ENCODE measurements around the gene KRT10. TPM values are rescaled to one million over a fixed set of nuclear protein-coding genes. Genes with fewer than 3 reads are reported as not detected.

KRT10 gene
- 83.2 to 124 TPM (median 115 TPM) in 5 replicates for total RNA-seq (2022; extraction: Qiagen RNA extraction; ENCODE audit: low read depth)

GRCh38 chr17:40822132-40822812, at the start of gene KRT10:
Gene KRT10 (minus strand): TSS chr17:40822614. CDS start chr17:40822585, 29 bp downstream.

GRCh38 chr17:40866838-40867237, 44.4 kb upstream of the KRT10 start, which contains the start of gene KRT12:
Gene KRT12 (minus strand): TSS chr17:40867223. CDS start chr17:40867186, 37 bp downstream.

GRCh38 chr17:40799859-40800258, 22.6 kb downstream of the KRT10 start, which contains the start of gene KRT28:
Gene KRT28 (minus strand): TSS chr17:40799959. CDS start chr17:40799893, 66 bp downstream.

GRCh38 chr17:40782450-40782849, 40.0 kb downstream of the KRT10 start, which contains the start of gene KRT27:
Gene KRT27 (minus strand): TSS chr17:40782550. CDS start chr17:40782493, 57 bp downstream.

GRCh38 chr17:40772101-40772500, 50.3 kb downstream of the KRT10 start, which contains the start of gene KRT26:
Gene KRT26 (minus strand): TSS chr17:40772201. CDS start chr17:40772113, 88 bp downstream.

Other genes with a start within 250 kb of the KRT10 start
- gene SMARCE1, start 174.8 kb downstream of the KRT10 start, total RNA-seq (2022; extraction: Qiagen RNA extraction; ENCODE audit: low read depth) = 109 to 118 TPM (median 115 TPM) in 5 replicates
- gene KRT222, start 157.4 kb downstream of the KRT10 start, total RNA-seq (2022; extraction: Qiagen RNA extraction; ENCODE audit: low read depth) = 0.38 to 0.66 TPM (median 0.58 TPM) in 5 replicates
- not detected in 5 replicates for gene KRT24, start 118.9 kb downstream of the KRT10 start, total RNA-seq (2022; extraction: Qiagen RNA extraction; ENCODE audit: low read depth)
- not detected in 5 replicates for gene KRT25, start 67.3 kb downstream of the KRT10 start, total RNA-seq (2022; extraction: Qiagen RNA extraction; ENCODE audit: low read depth)
- not detected in 5 replicates for gene KRT26, start 50.4 kb downstream of the KRT10 start, total RNA-seq (2022; extraction: Qiagen RNA extraction; ENCODE audit: low read depth)
- not detected in 5 replicates for gene KRT27, start 40.1 kb downstream of the KRT10 start, total RNA-seq (2022; extraction: Qiagen RNA extraction; ENCODE audit: low read depth)
- gene KRT28, start 22.7 kb downstream of the KRT10 start, total RNA-seq (2022; extraction: Qiagen RNA extraction; ENCODE audit: low read depth) = not detected in 5 replicates
- gene KRT12, start 44.6 kb upstream of the KRT10 start, total RNA-seq (2022; extraction: Qiagen RNA extraction; ENCODE audit: low read depth) = 0.08 TPM in 1 of 5 replicates, not detected in the others
- 0.17 to 0.52 TPM (median 0.26 TPM) in 5 replicates for gene KRT20, start 62.6 kb upstream of the KRT10 start, total RNA-seq (2022; extraction: Qiagen RNA extraction; ENCODE audit: low read depth)
- gene KRT23, start 115.0 kb upstream of the KRT10 start, total RNA-seq (2022; extraction: Qiagen RNA extraction; ENCODE audit: low read depth) = 0.08 TPM in 1 of 5 replicates, not detected in the others
- gene KRT39, start 144.3 kb upstream of the KRT10 start, total RNA-seq (2022; extraction: Qiagen RNA extraction; ENCODE audit: low read depth) = not detected in 5 replicates
- not detected in 5 replicates for gene KRT40, start 161.7 kb upstream of the KRT10 start, total RNA-seq (2022; extraction: Qiagen RNA extraction; ENCODE audit: low read depth)
- not detected in 5 replicates for gene KRTAP3-3, start 171.6 kb upstream of the KRT10 start, total RNA-seq (2022; extraction: Qiagen RNA extraction; ENCODE audit: low read depth)
- gene KRTAP3-2, start 177.3 kb upstream of the KRT10 start, total RNA-seq (2022; extraction: Qiagen RNA extraction; ENCODE audit: low read depth) = 0.16 to 0.35 TPM (median 0.30 TPM) in 3 of 5 replicates, not detected in the others
- not detected in 5 replicates for gene KRTAP3-1, start 186.5 kb upstream of the KRT10 start, total RNA-seq (2022; extraction: Qiagen RNA extraction; ENCODE audit: low read depth)
- 0.12 TPM in 1 of 5 replicates, not detected in the others for gene KRTAP1-5, start 204.6 kb upstream of the KRT10 start, total RNA-seq (2022; extraction: Qiagen RNA extraction; ENCODE audit: low read depth)
- gene KRTAP1-4, start 207.6 kb upstream of the KRT10 start, total RNA-seq (2022; extraction: Qiagen RNA extraction; ENCODE audit: low read depth) = not detected in 5 replicates
- not detected in 5 replicates for gene KRTAP1-3, start 212.3 kb upstream of the KRT10 start, total RNA-seq (2022; extraction: Qiagen RNA extraction; ENCODE audit: low read depth)
- gene KRTAP1-1, start 218.8 kb upstream of the KRT10 start, total RNA-seq (2022; extraction: Qiagen RNA extraction; ENCODE audit: low read depth) = not detected in 5 replicates
- gene KRTAP2-1, start 224.7 kb upstream of the KRT10 start, total RNA-seq (2022; extraction: Qiagen RNA extraction; ENCODE audit: low read depth) = not detected in 5 replicates
- not detected in 5 replicates for gene KRTAP2-2, start 232.6 kb upstream of the KRT10 start, total RNA-seq (2022; extraction: Qiagen RNA extraction; ENCODE audit: low read depth)
- 0.08 TPM in 1 of 5 replicates, not detected in the others for gene KRTAP2-3, start 237.5 kb upstream of the KRT10 start, total RNA-seq (2022; extraction: Qiagen RNA extraction; ENCODE audit: low read depth)
- not detected in 5 replicates for gene KRTAP2-4, start 243.3 kb upstream of the KRT10 start, total RNA-seq (2022; extraction: Qiagen RNA extraction; ENCODE audit: low read depth)

Measured in A549 treated with CpdA at 1 μM for 4 hours (cell line).